SU-DHL-6 (cell line): ENCODE measurements around the gene WTAP.
"Not testable (repeated sequence)": the region's sequence is repeated elsewhere in the genome, so short reads cannot be mapped to it uniquely, and the experiment has no call there.

Experiments
- H2AFZ ChIP-seq: fragments of 200-600 bp; sonication (generic); 2 replicates; pipeline ENCODE4 v1.6.1; 2014; ENCODE audit warnings: low read depth, mild to moderate bottlenecking, moderate library complexity, mixed read lengths, antibody characterized with exemption, low read length; ENCODE audit not compliant: severe bottlenecking
- H3F3A ChIP-seq: fragments of 200-600 bp; shearing (Covaris generic); 2 replicates; pipeline ENCODE4 v1.6.0; 2016; ENCODE audit warnings: antibody characterized with exemption, mild to moderate bottlenecking; ENCODE audit not compliant: insufficient read depth
- H3K27ac ChIP-seq: fragments of 200-600 bp; sonication (generic); 2 replicates; pipeline ENCODE4 v1.5.1; 2016; ENCODE audit warnings: low read depth, mild to moderate bottlenecking, low read length, moderate library complexity, mixed read lengths
- H3K27me3 ChIP-seq: fragments of 200-600 bp; sonication (generic), shearing (Covaris generic); 2 replicates; pipeline ENCODE4 v1.6.0; 2014; ENCODE audit warnings: mild to moderate bottlenecking, low read length
- H3K36me3 ChIP-seq: fragments of 200-600 bp; sonication (generic); 2 replicates; pipeline ENCODE4 v1.6.1; 2014; ENCODE audit warnings: mild to moderate bottlenecking, low read length, mixed read lengths
- H3K4me2 ChIP-seq: fragments of 300-600, 200-600 bp; shearing (Covaris generic), sonication (generic); 2 replicates; pipeline ENCODE4 v1.6.0; 2014; ENCODE audit warnings: low read length, low read depth, mild to moderate bottlenecking; ENCODE audit not compliant: poor library complexity, severe bottlenecking
- H3K4me3 ChIP-seq: fragments of 200-600 bp; sonication (generic); 2 replicates; pipeline ENCODE4 v1.5.1; 2014; ENCODE audit warnings: antibody characterized with exemption, low read length, mild to moderate bottlenecking, mixed read lengths; ENCODE audit not compliant: insufficient read depth, poor library complexity, severe bottlenecking
- H3K79me2 ChIP-seq: fragments of 200-600 bp; sonication (generic); 2 replicates; pipeline ENCODE4 v1.6.1; 2014; ENCODE audit warnings: mild to moderate bottlenecking, low read length, moderate library complexity; ENCODE audit not compliant: insufficient read depth
- H3K9ac ChIP-seq: fragments of 200-600 bp; sonication (generic); 2 replicates; pipeline ENCODE4 v1.7.0; 2014; ENCODE audit warnings: mild to moderate bottlenecking, low read length
- H3K9me2 ChIP-seq: fragments of 200-600 bp; sonication (generic); replicated peaks from 2 replicates; pipeline ENCODE4 v1.6.1; 2014; ENCODE audit warnings: low read length; ENCODE audit not compliant: insufficient read depth
- H3K9me3 ChIP-seq: fragments of 200-600 bp; sonication (generic); 2 replicates; pipeline ENCODE4 v1.6.1; 2014; ENCODE audit warnings: low read length, mixed read lengths; ENCODE audit not compliant: insufficient read depth
- H4K20me1 ChIP-seq: fragments of 200-600 bp; sonication (generic); 2 replicates; pipeline ENCODE4 v1.6.1; 2014; ENCODE audit warnings: low read depth, mild to moderate bottlenecking, antibody characterized with exemption, low read length, moderate library complexity, mixed read lengths
- EZH2phosphoT487 ChIP-seq: fragments of 200-600 bp; sonication (generic), shearing (Covaris generic); conservative IDR thresholded peaks from 2 replicates; pipeline ENCODE4 v1.6.1; 2018; ENCODE audit warnings: mild to moderate bottlenecking, antibody characterized with exemption, low read length, moderate library complexity, mixed read lengths
- TF ChIP-seq, protein P1 (sequence below): fragments of 200-600 bp; sonication (generic); IDR thresholded peaks from one replicate; pipeline ENCODE4 v1.5.1; 2017; ENCODE audit warnings: antibody characterized with exemption, mild to moderate bottlenecking, low read length, moderate library complexity; ENCODE audit not compliant: insufficient read depth, poor library complexity, severe bottlenecking

Gene WTAP

GRCh38 chr6:159700970-159701369, 26.3 kb upstream of the WTAP start:
- H3K9ac ChIP-seq, result no peak overlapping the region

GRCh38 chr6:159701413-159701999, 25.8 kb upstream of the WTAP start:
- Histone ChIP-seq H4K20me1 (no peaks in the 10 kb centered on the region), H3K9ac (no peak overlapping the region), H3K27me3 (no peaks in the 10 kb centered on the region), H3K4me2 (no peak overlapping the region), H2AFZ (no peak overlapping the region), H3K9me3 (no peaks in the 10 kb centered on the region), H3K79me2 (peaks cover 3% of the 10 kb centered on the region; the same call in 1 of the 2 replicates), H3F3A (no peaks in the 10 kb centered on the region), H3K4me3 (no peak overlapping the region), H3K9me2 (no peaks in the 10 kb centered on the region), H3K36me3 (no peaks in the 10 kb centered on the region), H3K27ac (no peak overlapping the region)
- TF ChIP-seq, protein P1, sequence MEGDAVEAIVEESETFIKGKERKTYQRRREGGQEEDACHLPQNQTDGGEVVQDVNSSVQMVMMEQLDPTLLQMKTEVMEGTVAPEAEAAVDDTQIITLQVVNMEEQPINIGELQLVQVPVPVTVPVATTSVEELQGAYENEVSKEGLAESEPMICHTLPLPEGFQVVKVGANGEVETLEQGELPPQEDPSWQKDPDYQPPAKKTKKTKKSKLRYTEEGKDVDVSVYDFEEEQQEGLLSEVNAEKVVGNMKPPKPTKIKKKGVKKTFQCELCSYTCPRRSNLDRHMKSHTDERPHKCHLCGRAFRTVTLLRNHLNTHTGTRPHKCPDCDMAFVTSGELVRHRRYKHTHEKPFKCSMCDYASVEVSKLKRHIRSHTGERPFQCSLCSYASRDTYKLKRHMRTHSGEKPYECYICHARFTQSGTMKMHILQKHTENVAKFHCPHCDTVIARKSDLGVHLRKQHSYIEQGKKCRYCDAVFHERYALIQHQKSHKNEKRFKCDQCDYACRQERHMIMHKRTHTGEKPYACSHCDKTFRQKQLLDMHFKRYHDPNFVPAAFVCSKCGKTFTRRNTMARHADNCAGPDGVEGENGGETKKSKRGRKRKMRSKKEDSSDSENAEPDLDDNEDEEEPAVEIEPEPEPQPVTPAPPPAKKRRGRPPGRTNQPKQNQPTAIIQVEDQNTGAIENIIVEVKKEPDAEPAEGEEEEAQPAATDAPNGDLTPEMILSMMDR, result no peak
- TF ChIP-seq EZH2phosphoT487, result no peak

More at GRCh38 chr6:159700970-159701369, 26.3 kb upstream of the WTAP start:
- H3K36me3 ChIP-seq, result no peaks in the 10 kb centered on the region
- no peaks in the 10 kb centered on the region for H3K9me3 ChIP-seq
- H3K9me2 ChIP-seq, result no peaks in the 10 kb centered on the region
- no peak overlapping the region for H2AFZ ChIP-seq
- TF ChIP-seq EZH2phosphoT487, result no peak
- TF ChIP-seq, protein P1, result no peak
- H3K27me3 ChIP-seq, result no peaks in the 10 kb centered on the region
- H3K27ac ChIP-seq, result no peak overlapping the region
- peaks cover 3% of the 10 kb centered on the region; the same call in 1 of the 2 replicates for H3K79me2 ChIP-seq
- H3F3A ChIP-seq, result no peaks in the 10 kb centered on the region
- H4K20me1 ChIP-seq, result no peaks in the 10 kb centered on the region
- H3K4me2 ChIP-seq, result no peak overlapping the region
- H3K4me3 ChIP-seq, result no peak overlapping the region

GRCh38 chr6:159710603-159711002, 16.7 kb upstream of the WTAP start:
- H3K9ac ChIP-seq, result not testable (repeated sequence)

DNA sequence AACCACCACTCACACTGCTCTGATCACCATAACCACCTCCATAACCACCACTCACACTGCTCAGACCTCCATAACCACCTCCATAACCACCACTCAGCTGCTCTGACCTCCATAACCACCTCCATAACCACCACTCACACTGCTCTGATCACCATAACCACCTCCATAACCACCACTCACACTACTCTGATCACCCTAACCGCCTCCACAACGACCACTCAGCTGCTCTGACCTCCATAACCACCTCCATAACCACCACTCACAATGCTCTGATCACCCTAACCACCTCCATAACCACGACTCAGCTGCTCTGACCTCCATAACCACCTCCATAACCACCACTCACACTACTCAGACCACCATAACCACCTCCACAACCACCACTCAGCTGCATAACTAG, 14.9 kb upstream of the WTAP start:
- not testable (repeated sequence) for H3K9me3 ChIP-seq, H3F3A ChIP-seq, H4K20me1 ChIP-seq, H3K27me3 ChIP-seq, H3K9me2 ChIP-seq, H3K9ac ChIP-seq, H3K4me3 ChIP-seq, H3K79me2 ChIP-seq, H2AFZ ChIP-seq, H3K36me3 ChIP-seq, H3K27ac ChIP-seq, H3K4me2 ChIP-seq

More at GRCh38 chr6:159710603-159711002, 16.7 kb upstream of the WTAP start:
- H4K20me1 ChIP-seq, H3K27ac ChIP-seq, H3F3A ChIP-seq, H3K36me3 ChIP-seq, H2AFZ ChIP-seq, H3K27me3 ChIP-seq, H3K4me2 ChIP-seq, H3K79me2 ChIP-seq, H3K9me3 ChIP-seq, H3K9me2 ChIP-seq, H3K4me3 ChIP-seq: not testable (repeated sequence)
